DOHH2 (cell line): ENCODE measurements around the gene PAOX.

ENCODE experiments used
- H3F3A ChIP-seq: fragments of 200-600 bp; sonication (generic), shearing (Covaris generic); 2 replicates; pipeline ENCODE4 v1.6.0; 2016; ENCODE audit warnings: antibody characterized with exemption, mild to moderate bottlenecking; ENCODE audit not compliant: control insufficient read depth, insufficient read depth
- H3K27ac ChIP-seq: fragments of 200-600 bp; sonication (generic); 2 replicates; pipeline ENCODE4 v1.5.1; 2014; ENCODE audit warnings: low read depth, mild to moderate bottlenecking, low read length, moderate library complexity
- H3K27me3 ChIP-seq: fragments of 200-600 bp; sonication (generic); 2 replicates; pipeline ENCODE4 v1.6.1; 2014; ENCODE audit warnings: mild to moderate bottlenecking, low read length, mixed read lengths; ENCODE audit not compliant: control insufficient read depth
- H3K36me3 ChIP-seq: fragments of 200-600 bp; sonication (generic); 2 replicates; pipeline ENCODE4 v1.6.1; 2014; ENCODE audit warnings: mild to moderate bottlenecking, low read length, moderate library complexity, mixed read lengths; ENCODE audit not compliant: control insufficient read depth
- H3K4me1 ChIP-seq: fragments of 200-600 bp; sonication (generic); 2 replicates; pipeline ENCODE4 v1.6.1; 2014; ENCODE audit warnings: mild to moderate bottlenecking, low read length, mixed read lengths; ENCODE audit not compliant: control insufficient read depth
- H3K4me2 ChIP-seq: fragments of 200-600 bp; sonication (generic); 2 replicates; pipeline ENCODE4 v1.6.0; 2014; ENCODE audit warnings: mild to moderate bottlenecking, low read length, moderate library complexity
- H3K4me3 ChIP-seq: fragments of 200-600 bp; sonication (generic); 2 replicates; pipeline ENCODE4 v1.5.1; 2014; ENCODE audit warnings: mild to moderate bottlenecking, low read length, mixed read lengths
- H3K79me2 ChIP-seq: fragments of 200-600 bp; sonication (generic); 2 replicates; pipeline ENCODE4 v1.6.1; 2014; ENCODE audit warnings: mild to moderate bottlenecking, low read length, mixed read lengths; ENCODE audit not compliant: control insufficient read depth
- H3K9me2 ChIP-seq: fragments of 200-600 bp; sonication (generic); replicated peaks from 2 replicates; pipeline ENCODE4 v1.6.1; 2014; ENCODE audit warnings: mild to moderate bottlenecking, low read length, mixed read lengths; ENCODE audit not compliant: control insufficient read depth
- H3K9me3 ChIP-seq: fragments of 200-600 bp; sonication (generic); 2 replicates; pipeline ENCODE4 v1.6.1; 2014; ENCODE audit warnings: antibody characterized with exemption, low read length, mixed read lengths; ENCODE audit not compliant: control insufficient read depth, insufficient read depth
- H4K20me1 ChIP-seq: fragments of 200-600 bp; sonication (generic); 2 replicates; pipeline ENCODE4 v1.6.0; 2014; ENCODE audit warnings: low read depth, mild to moderate bottlenecking, antibody characterized with exemption, low read length, moderate library complexity; ENCODE audit not compliant: control insufficient read depth, insufficient read depth
- EZH2phosphoT487 ChIP-seq: fragments of 200-600 bp; sonication (generic); IDR thresholded peaks from 2 replicates; pipeline ENCODE4 v1.6.1; 2017; ENCODE audit warnings: borderline replicate concordance, mild to moderate bottlenecking, antibody characterized with exemption, low read length, moderate library complexity, mixed read lengths
- TF ChIP-seq, protein P1 (sequence below): fragments of 200-600 bp; sonication (generic); IDR thresholded peaks from one replicate; pipeline ENCODE4 v1.5.1; 2014; ENCODE audit warnings: antibody characterized with exemption, mild to moderate bottlenecking, low read depth, low read length; ENCODE audit not compliant: poor library complexity, severe bottlenecking

Gene PAOX

DNA sequence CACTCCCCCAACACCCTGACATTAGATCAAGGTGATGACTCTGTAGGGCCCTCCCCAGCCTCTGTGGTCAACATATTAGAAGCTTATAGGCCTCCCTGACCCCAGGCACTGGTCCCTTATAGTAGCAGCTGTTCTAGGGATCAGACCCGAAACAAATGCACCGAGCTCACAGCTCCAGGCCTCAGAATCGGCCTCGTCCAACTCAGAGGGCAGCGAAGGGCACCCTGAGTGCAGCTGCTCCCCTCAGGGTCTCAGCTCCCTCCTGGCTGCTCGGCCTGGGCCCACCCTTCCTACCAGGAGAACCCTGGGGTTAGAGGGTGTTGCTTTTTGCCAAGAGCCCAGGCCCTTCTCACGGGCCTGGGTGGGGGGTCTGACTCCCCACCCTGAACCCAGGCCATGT lies 10.9 kb upstream of the PAOX start:
- Histone ChIP-seq H3F3A (no peaks in the 10 kb centered on the region), H3K79me2 (no peaks in the 10 kb centered on the region), H3K4me1 (peaks cover 5% of the 10 kb centered on the region), H3K9me2 (no peaks in the 10 kb centered on the region), H3K36me3 (peaks cover 15% of the 10 kb centered on the region; the same call in 1 of the 2 replicates), H3K4me2 (no peak overlapping the region), H4K20me1 (no peaks in the 10 kb centered on the region), H3K4me3 (no peak overlapping the region), H3K9me3 (no peaks in the 10 kb centered on the region), H3K27me3 (no peaks in the 10 kb centered on the region), H3K27ac (no peak overlapping the region)
- no peak for TF ChIP-seq EZH2phosphoT487
- TF ChIP-seq, protein P1, sequence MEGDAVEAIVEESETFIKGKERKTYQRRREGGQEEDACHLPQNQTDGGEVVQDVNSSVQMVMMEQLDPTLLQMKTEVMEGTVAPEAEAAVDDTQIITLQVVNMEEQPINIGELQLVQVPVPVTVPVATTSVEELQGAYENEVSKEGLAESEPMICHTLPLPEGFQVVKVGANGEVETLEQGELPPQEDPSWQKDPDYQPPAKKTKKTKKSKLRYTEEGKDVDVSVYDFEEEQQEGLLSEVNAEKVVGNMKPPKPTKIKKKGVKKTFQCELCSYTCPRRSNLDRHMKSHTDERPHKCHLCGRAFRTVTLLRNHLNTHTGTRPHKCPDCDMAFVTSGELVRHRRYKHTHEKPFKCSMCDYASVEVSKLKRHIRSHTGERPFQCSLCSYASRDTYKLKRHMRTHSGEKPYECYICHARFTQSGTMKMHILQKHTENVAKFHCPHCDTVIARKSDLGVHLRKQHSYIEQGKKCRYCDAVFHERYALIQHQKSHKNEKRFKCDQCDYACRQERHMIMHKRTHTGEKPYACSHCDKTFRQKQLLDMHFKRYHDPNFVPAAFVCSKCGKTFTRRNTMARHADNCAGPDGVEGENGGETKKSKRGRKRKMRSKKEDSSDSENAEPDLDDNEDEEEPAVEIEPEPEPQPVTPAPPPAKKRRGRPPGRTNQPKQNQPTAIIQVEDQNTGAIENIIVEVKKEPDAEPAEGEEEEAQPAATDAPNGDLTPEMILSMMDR, result no peak

DNA sequence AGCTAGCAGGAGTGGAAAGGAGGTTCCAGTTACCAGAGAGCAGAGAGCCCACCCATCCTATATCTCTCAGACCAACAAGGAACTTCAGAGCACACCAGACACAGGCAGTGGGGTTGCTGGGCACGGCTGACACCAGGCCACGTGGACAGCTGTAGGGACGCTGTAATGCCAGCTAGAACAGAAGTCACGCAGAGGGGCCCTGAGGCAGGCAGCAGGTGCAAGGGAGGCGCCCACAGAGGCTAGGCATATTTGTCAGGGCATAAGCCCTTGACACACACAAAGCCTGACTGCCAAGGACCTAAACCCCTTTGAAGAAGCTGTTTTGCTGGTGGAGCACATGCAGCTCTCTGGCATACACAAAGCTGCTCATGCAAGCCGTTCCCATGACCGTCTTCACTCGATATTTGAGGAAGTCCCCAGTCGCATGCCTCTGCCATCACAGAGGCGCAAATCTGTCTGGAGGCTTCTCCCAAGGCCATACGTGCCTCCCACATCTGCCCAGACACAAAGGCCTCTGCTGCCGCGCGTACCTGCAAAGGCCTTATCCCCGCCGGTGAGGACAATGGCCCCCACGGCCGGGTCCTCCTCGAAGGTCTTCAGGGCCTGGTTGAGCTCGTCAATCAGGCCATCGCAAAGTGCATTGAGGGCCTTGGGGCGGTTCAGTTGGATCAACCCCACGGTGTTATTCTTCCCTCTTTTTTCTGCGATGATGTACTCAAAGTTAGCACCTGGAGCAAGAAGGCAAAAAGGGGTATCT lies 8.9 kb upstream of the PAOX start:
- no peak overlapping the region for H3K4me3 ChIP-seq
- H3K4me1 ChIP-seq, result peaks cover 11% of the 10 kb centered on the region
- H4K20me1 ChIP-seq, result no peaks in the 10 kb centered on the region
- no peak for TF ChIP-seq EZH2phosphoT487
- TF ChIP-seq, protein P1, result no peak
- no peak overlapping the region for H3K27ac ChIP-seq
- H3K4me2 ChIP-seq, result no peak overlapping the region
- no peaks in the 10 kb centered on the region for H3K79me2 ChIP-seq
- H3K9me3 ChIP-seq, result no peaks in the 10 kb centered on the region
- H3F3A ChIP-seq, result no peaks in the 10 kb centered on the region
- no peaks in the 10 kb centered on the region for H3K9me2 ChIP-seq
- no peaks in the 10 kb centered on the region for H3K27me3 ChIP-seq
- H3K36me3 ChIP-seq, result peaks cover 13% of the 10 kb centered on the region; the same call in 1 of the 2 replicates

DNA sequence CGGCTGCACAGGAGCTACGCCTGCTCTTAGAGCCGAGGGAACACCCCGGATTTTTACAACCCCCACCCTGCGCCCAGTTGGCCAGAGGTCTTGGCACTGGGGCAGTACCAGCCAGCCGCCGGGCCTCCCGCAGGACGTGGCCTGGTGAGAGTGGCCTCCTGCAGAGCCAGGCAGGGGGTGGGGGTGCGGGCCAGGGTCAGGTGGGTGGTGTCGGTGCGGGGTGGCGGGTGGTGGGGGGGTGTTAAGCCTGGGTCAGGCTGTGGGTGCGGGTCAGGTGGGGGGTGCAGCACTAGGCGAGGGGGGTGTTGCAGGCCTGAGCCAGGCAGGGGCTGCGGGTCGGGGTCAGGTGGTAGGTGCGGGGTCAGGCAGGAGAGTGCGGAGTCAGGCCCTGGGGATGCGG lies 6.6 kb upstream of the PAOX start:
- no peaks in the 10 kb centered on the region for H3K9me2 ChIP-seq
- 0 out of 2 replicates have a peak, but pooled peaks cover 3% of the 10 kb centered on the region for H3K27me3 ChIP-seq
- peaks cover 5% of the 10 kb centered on the region; the same call in 1 of the 2 replicates for H3F3A ChIP-seq
- peak overlapping the region; percentile 39 for H3K4me3 ChIP-seq
- H3K36me3 ChIP-seq, result no peaks in the 10 kb centered on the region; the same call in 1 of the 2 replicates
- no peaks in the 10 kb centered on the region for H3K79me2 ChIP-seq
- no peaks in the 10 kb centered on the region for H3K9me3 ChIP-seq
- H3K4me1 ChIP-seq, result peaks cover 11% of the 10 kb centered on the region
- peak overlapping the region; percentile 54 for H3K4me2 ChIP-seq
- TF ChIP-seq, protein P1, result no peak
- no peak for TF ChIP-seq EZH2phosphoT487
- no peaks in the 10 kb centered on the region for H4K20me1 ChIP-seq
- no peak overlapping the region for H3K27ac ChIP-seq
